Activated CD8-positive, alpha-beta memory T cell treated with anti-CD3 and anti-CD28 coated beads for 48 hours (primary cell): ENCODE results near the gene FNDC3B.
"Not testable (repeated sequence)": the region's sequence is repeated elsewhere in the genome, so short reads cannot be mapped to it uniquely, and the experiment has no call there.

ENCODE experiments used
- DNase-seq, 3 experiments: peaks; one replicate each; pipeline ENCODE4 v3.0.0-alpha.2; 2020; ENCODE audit warnings: low read depth in 2 of 3, low spot score in 2 of 3

Gene FNDC3B

DNA sequence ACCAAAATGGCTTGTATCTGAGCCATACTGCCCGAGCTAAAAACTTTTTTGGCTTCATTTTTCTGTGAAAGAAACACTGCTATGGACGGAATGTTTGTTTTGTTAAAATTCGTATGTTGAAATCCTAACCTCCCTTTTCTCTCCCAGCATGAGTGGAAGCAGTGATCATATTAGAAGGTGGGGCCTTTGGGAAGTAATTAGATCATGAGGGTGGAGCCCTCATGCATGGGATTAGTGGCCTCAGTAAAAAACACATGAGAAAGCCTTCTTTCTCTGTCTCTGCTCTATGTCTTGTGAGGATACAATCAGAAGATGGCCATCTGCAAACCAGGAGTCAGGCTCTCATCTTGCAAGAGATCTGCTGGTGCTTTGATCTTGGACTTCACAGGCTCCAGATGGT lies 7.4 kb upstream of the FNDC3B start:
- DNase-seq, result no peak

GRCh38 chr3:172033396-172033795 lies 6.0 kb upstream of the FNDC3B start:
- no peak for DNase-seq

- DNase-seq, result no peak
Measured at GRCh38 chr3:172034786-172035685, 4.3 kb upstream of the FNDC3B start.

- no peak for DNase-seq
Measured at GRCh38 chr3:172036541-172037215, 2.7 kb upstream of the FNDC3B start.

- no peak for DNase-seq
Measured at GRCh38 chr3:172038798-172039435, 461 bp upstream of the FNDC3B start.

- DNase-seq, result peak; percentile 5 to 24 (median 10)
Measured at GRCh38 chr3:172040078-172040980, 951 bp downstream of the FNDC3B start.

GRCh38 chr3:172040981-172041963 lies 1.9 kb downstream of the FNDC3B start:
- no peak for DNase-seq

- DNase-seq, result no peak
Measured at GRCh38 chr3:172042136-172042662, 2.8 kb downstream of the FNDC3B start.

GRCh38 chr3:172042663-172043179 lies 3.3 kb downstream of the FNDC3B start:
- not testable (repeated sequence) for DNase-seq

GRCh38 chr3:172043233-172043632 lies 3.9 kb downstream of the FNDC3B start:
- no peak for DNase-seq

GRCh38 chr3:172043766-172044165 lies 4.4 kb downstream of the FNDC3B start:
- DNase-seq, result no peak

DNA sequence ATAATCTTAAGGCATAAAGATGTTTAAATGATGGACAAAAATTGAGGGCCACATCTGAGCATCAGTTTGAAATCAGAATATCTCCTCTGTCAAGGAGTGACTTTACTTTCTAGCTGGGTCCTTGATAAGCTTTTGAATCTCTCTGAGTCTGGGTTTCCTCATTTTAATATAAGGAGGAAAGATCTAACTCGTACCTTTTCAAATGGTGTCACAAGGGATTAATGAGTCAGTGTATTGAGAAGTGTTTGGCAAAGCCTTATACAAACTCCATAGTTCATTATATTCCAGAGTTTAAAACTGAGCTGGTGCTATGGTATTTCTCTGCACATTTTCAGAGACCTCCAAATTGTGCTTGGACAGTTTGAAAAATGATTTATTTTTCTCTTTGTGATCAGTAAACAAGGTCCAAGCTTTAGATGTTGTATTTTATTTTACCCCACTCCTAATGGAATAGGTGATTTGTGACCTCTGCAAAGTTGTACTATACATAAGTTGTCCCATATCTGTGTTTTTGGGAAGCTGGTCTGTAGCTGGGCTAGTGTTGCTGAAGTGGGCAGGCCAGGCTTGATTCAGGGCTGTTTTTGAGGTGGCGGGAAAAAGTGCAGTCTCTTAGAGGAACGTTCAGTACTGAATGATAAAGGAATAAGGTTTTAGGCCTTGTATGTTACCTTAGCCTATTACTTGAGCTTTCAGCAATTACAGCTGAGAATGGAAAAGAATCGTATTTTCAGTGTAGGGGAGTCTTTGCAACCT lies 5.6 kb downstream of the FNDC3B start:
- no peak for DNase-seq

GRCh38 chr3:172046268-172046915 lies 7.0 kb downstream of the FNDC3B start:
- DNase-seq, result no peak

- no peak for DNase-seq
Measured at GRCh38 chr3:172047567-172048115, 8.3 kb downstream of the FNDC3B start.

DNA sequence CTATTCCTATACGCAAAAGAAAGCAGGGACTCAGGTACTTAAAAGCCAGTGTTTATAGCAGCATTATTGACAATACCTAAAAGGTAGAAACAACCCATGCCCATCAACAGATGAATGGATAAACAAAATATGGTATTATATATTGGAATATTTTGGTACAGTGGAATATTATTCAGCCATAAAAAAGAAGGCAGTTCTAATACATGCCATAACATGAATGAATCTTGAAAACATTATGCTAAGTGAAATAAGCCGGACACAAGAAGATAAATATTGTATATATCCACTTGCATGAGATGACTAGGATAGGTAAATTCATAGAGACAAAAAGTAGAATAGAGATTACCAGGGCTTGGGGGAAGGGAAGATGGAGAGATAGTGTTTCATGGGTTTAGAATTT lies 9.2 kb downstream of the FNDC3B start:
- no peak for DNase-seq

DNA sequence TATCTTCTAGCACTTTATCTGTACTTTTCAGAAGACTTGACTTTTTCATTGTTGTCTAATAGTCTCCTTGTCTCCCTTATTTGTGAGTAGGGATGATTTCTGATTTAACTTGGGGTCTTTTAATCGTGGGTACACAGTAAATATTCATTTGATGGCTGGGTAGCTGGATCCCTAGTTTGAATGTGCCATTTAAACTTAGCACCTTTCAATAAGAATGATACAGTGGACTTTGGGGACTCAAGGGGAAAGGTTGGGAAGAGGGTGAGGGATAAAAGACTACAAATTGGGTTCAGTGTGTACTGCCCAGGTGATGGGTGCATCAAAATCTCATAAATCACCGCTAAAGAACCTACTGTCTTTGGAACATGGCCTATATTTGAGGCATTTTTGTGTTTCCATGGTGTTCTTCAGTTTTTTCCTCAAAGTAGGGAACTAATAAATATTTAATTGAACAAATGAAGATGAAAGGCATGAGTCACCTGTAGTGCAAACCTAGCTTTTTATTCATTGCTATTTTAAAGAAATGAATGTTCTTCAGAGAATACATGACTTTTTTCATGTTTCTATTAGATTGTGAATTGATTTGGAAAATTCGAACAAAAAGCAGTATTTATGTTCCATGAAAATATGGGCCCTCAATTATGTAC lies 12.1 kb downstream of the FNDC3B start:
- no peak for DNase-seq

GRCh38 chr3:172051957-172052354 lies 12.6 kb downstream of the FNDC3B start:
- no peak for DNase-seq
